Sigmoid colon (tissue), 7 donors: ENCODE measurements around the gene GTF2A1L. TPM values are rescaled to one million over a fixed set of nuclear protein-coding genes. Genes with fewer than 3 reads are reported as not detected.
A peak's percentile ranks its signal among the peaks of the same experiment; 100 is the strongest.

ENCODE experiments used
- DNase-seq: peaks from one replicate; pipeline ENCODE4 v3.0.0-alpha.2; 2019
- H3K27ac ChIP-seq, 4 donors: fragments of 200-600 bp; sonication (generic); one replicate each; pipeline ENCODE4 v1.5.1; 2016 to 2019; ENCODE audit warnings: mild to moderate bottlenecking in 1 of 4
- H3K27me3 ChIP-seq, 3 donors: fragments of 200-600 bp; sonication (generic); one replicate each; pipeline ENCODE4 v1.5.1; 2019; ENCODE audit warnings: mild to moderate bottlenecking in 1 of 3
- H3K36me3 ChIP-seq, 4 donors: fragments of 200-600 bp; sonication (generic); one replicate each; pipeline ENCODE4 v1.5.1; 2016 to 2019
- H3K4me1 ChIP-seq, 4 donors: fragments of 200-600 bp; sonication (generic); one replicate each; pipeline ENCODE4 v1.5.1; 2017 to 2019
- H3K4me3 ChIP-seq, 4 donors: fragments of 200-600 bp; sonication (generic); one replicate each; pipeline ENCODE4 v1.5.1; 2017 to 2019; ENCODE audit warnings: mild to moderate bottlenecking in 2 of 4, moderate library complexity in 1 of 4
- H3K9me3 ChIP-seq, 4 donors: fragments of 200-600 bp in 3 of 4; sonication (generic) in 3 of 4; one replicate each; pipeline versions ENCODE4 v1.5.1 to v1.6.1; 2013 to 2019
- EP300 ChIP-seq, 4 donors: sonication (generic); formaldehyde crosslinking; IDR thresholded peaks; one replicate each; pipeline ENCODE4 v1.6.1; 2017; ENCODE audit warnings: antibody characterized with exemption in 4 of 4
- POLR2A ChIP-seq, 2 donors: fragments of 450-650 bp; IDR thresholded peaks; one replicate each; pipeline ENCODE4 v1.6.1; 2016; ENCODE audit warnings: antibody characterized with exemption in 2 of 2, mild to moderate bottlenecking in 2 of 2, moderate library complexity in 2 of 2
- POLR2AphosphoS5 ChIP-seq, 4 donors: sonication (generic); formaldehyde crosslinking; IDR thresholded peaks; one replicate each; pipeline ENCODE4 v1.6.1; 2017; ENCODE audit warnings: antibody characterized with exemption in 4 of 4
- WGBS, 2 donors: extraction: QIAGEN DNeasy Blood & Tissue Kit; methylation state at CpG; one replicate each; pipeline ENCODE4 v1.1.7; 2013; 5-methylcytosine and 5-hydroxymethylcytosine counted together
- intact Hi-C: fragments of 100-400 bp; cut with DNase I; formaldehyde crosslinking; loops from one replicate; pipeline ENCODE4 v1.15.1; 2023
- polyA plus RNA-seq, 3 donors: library from polyadenylated mRNA; stranded (reverse); fragments of 200-250 nt; gene quantifications; one replicate each; pipeline ENCODE4 v1.2.3, GENCODE V29; 2013
- total RNA-seq, 4 donors: library from RNA; depleted of rRNA; stranded (reverse); fragments of >200 nt; gene quantifications; one replicate each; pipeline ENCODE4 v1.1.0, GENCODE V29; 2016
- TF ChIP-seq, protein P1 (sequence below), 4 experiments: fragments of 450-650 bp in 3 of 4; fragments of 200-600 bp in 1 of 4; IDR thresholded peaks; one replicate each; pipeline ENCODE4 v1.5.1; 2016 to 2019; ENCODE audit warnings: antibody characterized with exemption in 4 of 4, mild to moderate bottlenecking in 3 of 4, moderate library complexity in 2 of 4
- donor health status: healthy with polysubstance abuse.
- donor health status: Bipolar disorder and iron deficiency.
- donor health status: healthy.

The GTF2A1L gene
- total and polyA plus RNA-seq, 7 donors, result 0.66 to 105 (median 26.2) TPM; not detected in 1

DNA sequence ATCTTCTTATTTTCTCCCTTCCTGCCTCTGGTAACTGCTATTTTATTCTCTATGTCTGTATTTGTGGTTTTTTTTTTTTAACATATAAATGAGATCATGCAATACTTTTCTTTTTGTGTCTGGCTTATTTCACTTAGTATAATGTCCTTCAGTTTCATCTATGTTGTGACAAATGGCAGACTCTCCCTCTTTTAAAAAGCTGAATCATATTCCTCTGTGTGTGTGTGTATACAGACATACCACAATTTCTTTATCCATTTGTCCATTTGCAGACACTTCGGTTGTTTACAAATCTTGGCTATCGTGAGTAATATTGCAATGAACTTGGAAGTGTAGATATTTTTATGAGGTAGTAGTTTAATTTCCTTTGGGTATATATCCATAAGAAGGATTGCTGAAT is 7.0 kb downstream of the GTF2A1L start:
- Histone ChIP-seq H3K36me3 (no peaks in the 10 kb centered on the region), H3K27me3 (no peaks in the 10 kb centered on the region), H3K4me3 (no peak overlapping the region), H3K9me3 (peaks cover 0 to 6% (median 0%) of the 10 kb centered on the region in 4 donors), H3K27ac (no peak overlapping the region), H3K4me1 (peaks cover 0 to 8% (median 0%) of the 10 kb centered on the region in 4 donors)
- TF ChIP-seq POLR2AphosphoS5 (IDR thresholded peaks at IDR 0.05), result peak in 3 of 4 donors; percentile 4 to 40 (median 29)
- TF ChIP-seq, protein P1, sequence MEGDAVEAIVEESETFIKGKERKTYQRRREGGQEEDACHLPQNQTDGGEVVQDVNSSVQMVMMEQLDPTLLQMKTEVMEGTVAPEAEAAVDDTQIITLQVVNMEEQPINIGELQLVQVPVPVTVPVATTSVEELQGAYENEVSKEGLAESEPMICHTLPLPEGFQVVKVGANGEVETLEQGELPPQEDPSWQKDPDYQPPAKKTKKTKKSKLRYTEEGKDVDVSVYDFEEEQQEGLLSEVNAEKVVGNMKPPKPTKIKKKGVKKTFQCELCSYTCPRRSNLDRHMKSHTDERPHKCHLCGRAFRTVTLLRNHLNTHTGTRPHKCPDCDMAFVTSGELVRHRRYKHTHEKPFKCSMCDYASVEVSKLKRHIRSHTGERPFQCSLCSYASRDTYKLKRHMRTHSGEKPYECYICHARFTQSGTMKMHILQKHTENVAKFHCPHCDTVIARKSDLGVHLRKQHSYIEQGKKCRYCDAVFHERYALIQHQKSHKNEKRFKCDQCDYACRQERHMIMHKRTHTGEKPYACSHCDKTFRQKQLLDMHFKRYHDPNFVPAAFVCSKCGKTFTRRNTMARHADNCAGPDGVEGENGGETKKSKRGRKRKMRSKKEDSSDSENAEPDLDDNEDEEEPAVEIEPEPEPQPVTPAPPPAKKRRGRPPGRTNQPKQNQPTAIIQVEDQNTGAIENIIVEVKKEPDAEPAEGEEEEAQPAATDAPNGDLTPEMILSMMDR (IDR thresholded peaks at IDR 0.05), result no peak
- DNase-seq, result no peak
- 84 to 85% methylated on average over 2 of the region's 2 CpGs for WGBS, 2 donors
- intact Hi-C loops, result no loop called here

GRCh38 chr2:48626047-48626446 is 8.4 kb downstream of the GTF2A1L start:
- no peak for DNase-seq
- no peaks in the 10 kb centered on the region for H3K4me1 ChIP-seq
- H3K27ac ChIP-seq, result no peak overlapping the region
- peaks cover 0 to 6% (median 0%) of the 10 kb centered on the region in 4 donors for H3K9me3 ChIP-seq
- no peaks in the 10 kb centered on the region for H3K27me3 ChIP-seq
- no peak overlapping the region for H3K4me3 ChIP-seq
- H3K36me3 ChIP-seq, result no peaks in the 10 kb centered on the region
- intact Hi-C loops, result no loop called here
- TF ChIP-seq POLR2A (IDR thresholded peaks at IDR 0.05), result no peak
- TF ChIP-seq, protein P1 (IDR thresholded peaks at IDR 0.05), result no peak
- no peak for TF ChIP-seq EP300 (IDR thresholded peaks at IDR 0.05)
- no peak for TF ChIP-seq POLR2AphosphoS5 (IDR thresholded peaks at IDR 0.05)

GRCh38 chr2:48633143-48633542 is 15.5 kb downstream of the GTF2A1L start:
- no peak for TF ChIP-seq EP300 (IDR thresholded peaks at IDR 0.05)
- no peak for TF ChIP-seq POLR2A (IDR thresholded peaks at IDR 0.05)
- TF ChIP-seq, protein P1 (IDR thresholded peaks at IDR 0.05), result no peak
- no peak for TF ChIP-seq POLR2AphosphoS5 (IDR thresholded peaks at IDR 0.05)
- no peak overlapping the region for H3K4me3 ChIP-seq
- no peaks in the 10 kb centered on the region for H3K4me1 ChIP-seq
- H3K27me3 ChIP-seq, result no peaks in the 10 kb centered on the region
- no peak overlapping the region for H3K27ac ChIP-seq
- intact Hi-C loops, result no loop called here
- no peaks in the 10 kb centered on the region for H3K36me3 ChIP-seq
- H3K9me3 ChIP-seq, result peaks cover 0 to 2% (median 0%) of the 10 kb centered on the region in 4 donors
- no peak for DNase-seq
- WGBS, 2 donors, result 77 to 85% methylated on average over 5 of the region's 5 CpGs

DNA sequence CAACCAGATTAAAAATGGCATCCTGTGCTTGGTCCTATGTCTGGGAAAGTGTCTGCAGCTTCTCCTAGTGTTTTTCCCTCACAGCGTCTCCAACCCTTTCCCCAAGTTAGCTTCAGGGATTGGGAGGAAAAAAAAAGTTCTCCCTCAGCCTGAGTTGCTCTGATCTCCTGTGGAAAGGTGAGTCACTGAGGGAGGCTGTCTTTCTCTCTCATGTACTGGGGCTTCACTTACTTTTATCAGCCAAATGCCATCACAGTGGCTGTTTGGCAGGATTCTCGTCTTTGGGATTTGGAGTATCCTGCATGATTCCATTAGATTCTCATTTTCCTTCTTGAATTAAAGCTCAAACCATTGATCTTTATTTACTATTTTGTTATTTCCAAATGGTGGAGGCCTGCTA is 18.1 kb downstream of the GTF2A1L start:
- 71 to 82% methylated on average over 2 of the region's 2 CpGs for WGBS, 2 donors
- no peak overlapping the region for H3K4me3 ChIP-seq
- no peaks in the 10 kb centered on the region for H3K27me3 ChIP-seq
- intact Hi-C loops, result no loop called here
- no peak overlapping the region for H3K27ac ChIP-seq
- no peaks in the 10 kb centered on the region for H3K36me3 ChIP-seq
- TF ChIP-seq, protein P1 (IDR thresholded peaks at IDR 0.05), result no peak
- no peak for TF ChIP-seq POLR2A (IDR thresholded peaks at IDR 0.05)
- no peak for TF ChIP-seq EP300 (IDR thresholded peaks at IDR 0.05)
- no peak for TF ChIP-seq POLR2AphosphoS5 (IDR thresholded peaks at IDR 0.05)
- no peaks in the 10 kb centered on the region for H3K4me1 ChIP-seq
- no peak for DNase-seq
- H3K9me3 ChIP-seq, result peaks cover 0 to 2% (median 0%) of the 10 kb centered on the region in 4 donors

- H3K27me3 ChIP-seq, result no peaks in the 10 kb centered on the region
- H3K9me3 ChIP-seq, result peaks cover 0 to 2% (median 0%) of the 10 kb centered on the region in 4 donors
- no peak overlapping the region for H3K27ac ChIP-seq
- H3K36me3 ChIP-seq, result no peaks in the 10 kb centered on the region
- H3K4me3 ChIP-seq, result no peak overlapping the region
- no peak for TF ChIP-seq POLR2AphosphoS5 (IDR thresholded peaks at IDR 0.05)
- no peak for TF ChIP-seq EP300 (IDR thresholded peaks at IDR 0.05)
- TF ChIP-seq, protein P1 (IDR thresholded peaks at IDR 0.05), result no peak
- TF ChIP-seq POLR2A (IDR thresholded peaks at IDR 0.05), result no peak
- intact Hi-C loops, result no loop called here
- no peaks in the 10 kb centered on the region for H3K4me1 ChIP-seq
- WGBS, 2 donors, result 38 to 57% methylated on average over 1 of the region's 1 CpG
- DNase-seq, result no peak
Observed at GRCh38 chr2:48638261-48638660, 20.6 kb downstream of the GTF2A1L start.
